GM23338 (cell line): ENCODE results near the gene FCHSD2. TPM values are rescaled to one million over a fixed set of nuclear protein-coding genes. Genes with fewer than 3 reads are reported as not detected.
A peak's percentile ranks its signal among the peaks of the same experiment; 100 is the strongest.

Experiments used
- ATAC-seq: fragments of 200-7000 bp; cut with Tn5 transposase; 3 replicates; pipeline ENCODE4 v1.9.1; 2020
- DNase-seq: peaks from one replicate; pipeline ENCODE4 v3.0.0-alpha.2; 2015; ENCODE audit warnings: low spot score
- H2AFZ ChIP-seq: fragments of 200-600 bp; sonication (generic); 2 replicates; pipeline ENCODE4 v1.8.0; 2016; ENCODE audit warnings: antibody characterized with exemption, mild to moderate bottlenecking, moderate library complexity
- H3F3A ChIP-seq: fragments of 200-600 bp; sonication (generic); replicated peaks from 2 replicates; pipeline ENCODE4 v1.8.0; 2017; ENCODE audit warnings: antibody characterized with exemption, mixed run types, low read depth
- H3K27ac ChIP-seq: fragments of 200-600 bp; sonication (generic); 2 replicates; pipeline ENCODE4 v1.6.1; 2016; ENCODE audit warnings: low read depth
- H3K27me3 ChIP-seq: fragments of 200-600 bp; sonication (generic); 2 replicates; pipeline ENCODE4 v1.8.0; 2016; ENCODE audit warnings: mild to moderate bottlenecking, mixed run types, moderate library complexity; ENCODE audit not compliant: insufficient read depth
- H3K36me3 ChIP-seq: fragments of 200-600 bp; sonication (generic); 2 replicates; pipeline ENCODE4 v1.8.0; 2016; ENCODE audit warnings: mild to moderate bottlenecking; ENCODE audit not compliant: insufficient read depth
- H3K4me1 ChIP-seq: fragments of 200-600 bp; sonication (generic); 2 replicates; pipeline ENCODE4 v1.8.0; 2016; ENCODE audit warnings: mild to moderate bottlenecking, moderate library complexity; ENCODE audit not compliant: insufficient read depth
- H3K4me2 ChIP-seq: fragments of 200-600 bp; sonication (generic); 2 replicates; pipeline ENCODE4 v1.7.1; 2017; ENCODE audit warnings: mixed run types
- H3K4me3 ChIP-seq: fragments of 200-600 bp; sonication (generic); 2 replicates; pipeline ENCODE4 v1.6.1; 2016; ENCODE audit warnings: mixed run types
- H3K79me2 ChIP-seq: fragments of 200-600 bp; sonication (generic); replicated peaks from 2 replicates; pipeline ENCODE4 v1.8.0; 2017; ENCODE audit warnings: mild to moderate bottlenecking; ENCODE audit not compliant: insufficient read depth
- H3K9me2 ChIP-seq: fragments of 200-600 bp; sonication (generic); 2 replicates; pipeline ENCODE4 v1.8.0; 2017; ENCODE audit not compliant: insufficient read depth
- H4K20me1 ChIP-seq: fragments of 200-600 bp; sonication (generic); replicated peaks from 2 replicates; pipeline ENCODE4 v1.8.0; 2017; ENCODE audit warnings: mild to moderate bottlenecking; ENCODE audit not compliant: insufficient read depth
- H3K27ac Mint-ChIP-seq: 2 replicates; pipeline ENCODE4 v1.8.0; 2020; ENCODE audit warnings: inconsistent platforms, mild to moderate bottlenecking, moderate library complexity, mixed read lengths
- H3K27me3 Mint-ChIP-seq: 3 replicates; pipeline ENCODE4 v1.8.0; 2022; ENCODE audit warnings: low read depth, mild to moderate bottlenecking, moderate library complexity, mixed read lengths, inconsistent platforms; ENCODE audit not compliant: insufficient read depth, poor library complexity
- H3K36me3 Mint-ChIP-seq: 3 replicates; pipeline ENCODE4 v1.8.0; 2021; ENCODE audit warnings: low read depth, mild to moderate bottlenecking, inconsistent platforms, moderate library complexity, mixed read lengths
- H3K4me1 Mint-ChIP-seq: 3 replicates; pipeline ENCODE4 v1.8.0; 2020; ENCODE audit warnings: mild to moderate bottlenecking, inconsistent platforms, mixed read lengths
- H3K4me3 Mint-ChIP-seq: 3 replicates; pipeline ENCODE4 v1.8.0; 2021; ENCODE audit warnings: moderate library complexity, mild to moderate bottlenecking, inconsistent platforms, mixed read lengths
- H3K9me3 Mint-ChIP-seq: 3 replicates; pipeline ENCODE4 v1.8.0; 2020; ENCODE audit warnings: moderate library complexity, mild to moderate bottlenecking, inconsistent platforms, mixed read lengths
- CREB1 ChIP-seq: fragments of 250-450 bp; sonication (Bioruptor Pico); IDR thresholded peaks from 2 replicates; pipeline ENCODE4 v1.5.0; 2020; ENCODE audit warnings: low read depth, mild to moderate bottlenecking, moderate library complexity
- EZH2 ChIP-seq: fragments of 200-600 bp; sonication (generic); IDR thresholded peaks from one replicate; pipeline ENCODE4 v1.8.0; 2017; ENCODE audit warnings: antibody characterized with exemption, mild to moderate bottlenecking, low read depth; ENCODE audit not compliant: unreplicated experiment
- EZH2phosphoT487 ChIP-seq: fragments of 200-600 bp; sonication (generic); IDR thresholded peaks from one replicate; pipeline ENCODE4 v1.8.1; 2018; ENCODE audit warnings: antibody characterized with exemption; ENCODE audit not compliant: unreplicated experiment
- STAT1 ChIP-seq: IDR thresholded peaks from one replicate; pipeline ENCODE4 v1.6.1; 2016; ENCODE audit warnings: antibody characterized with exemption; ENCODE audit not compliant: unreplicated experiment
- ZNF331 ChIP-seq: fragments of 250-450 bp; sonication (Bioruptor Pico); IDR thresholded peaks from 2 replicates; pipeline ENCODE4 v1.5.0; 2020; ENCODE audit warnings: low read depth, mild to moderate bottlenecking, moderate library complexity
- polyA plus RNA-seq: library from polyadenylated mRNA; unstranded; fragments of >200 nt; fragmentation: Nextera tagmentation; extraction: Ambion mirVana; gene quantifications from 2 replicates; pipeline ENCODE4 v1.2.1, GENCODE V29; 2016
- total RNA-seq: library from RNA; depleted of rRNA; stranded (reverse); fragments of >200 nt; shearing (Covaris generic); gene quantifications from 2 replicates; pipeline ENCODE4 v1.2.3, GENCODE V29; 2014
- TF ChIP-seq, protein P1 (sequence below), 2 experiments: fragments of 200-600 bp in 1 of 2; sonication (generic) in 1 of 2; conservative IDR thresholded peaks; 2 replicates each; pipeline versions ENCODE4 v1.5.1 to v1.6.1; 2016 to 2017; ENCODE audit warnings: antibody characterized with exemption in 2 of 2, low read depth in 2 of 2, mild to moderate bottlenecking in 2 of 2, moderate library complexity in 1 of 2
- TF ChIP-seq, protein P2 (sequence below): IDR thresholded peaks from 2 replicates; pipeline ENCODE4 v1.6.1; 2016; ENCODE audit warnings: antibody characterized with exemption
- TF ChIP-seq, protein P3 (sequence below): fragments of 250-450 bp; sonication (Bioruptor Pico); IDR thresholded peaks from 2 replicates; pipeline ENCODE4 v1.5.0; 2020; ENCODE audit warnings: mild to moderate bottlenecking, moderate library complexity

The FCHSD2 gene
- total and polyA plus RNA-seq, 2 experiments from 2014 or later = 3.6 to 5.2 TPM

DNA sequence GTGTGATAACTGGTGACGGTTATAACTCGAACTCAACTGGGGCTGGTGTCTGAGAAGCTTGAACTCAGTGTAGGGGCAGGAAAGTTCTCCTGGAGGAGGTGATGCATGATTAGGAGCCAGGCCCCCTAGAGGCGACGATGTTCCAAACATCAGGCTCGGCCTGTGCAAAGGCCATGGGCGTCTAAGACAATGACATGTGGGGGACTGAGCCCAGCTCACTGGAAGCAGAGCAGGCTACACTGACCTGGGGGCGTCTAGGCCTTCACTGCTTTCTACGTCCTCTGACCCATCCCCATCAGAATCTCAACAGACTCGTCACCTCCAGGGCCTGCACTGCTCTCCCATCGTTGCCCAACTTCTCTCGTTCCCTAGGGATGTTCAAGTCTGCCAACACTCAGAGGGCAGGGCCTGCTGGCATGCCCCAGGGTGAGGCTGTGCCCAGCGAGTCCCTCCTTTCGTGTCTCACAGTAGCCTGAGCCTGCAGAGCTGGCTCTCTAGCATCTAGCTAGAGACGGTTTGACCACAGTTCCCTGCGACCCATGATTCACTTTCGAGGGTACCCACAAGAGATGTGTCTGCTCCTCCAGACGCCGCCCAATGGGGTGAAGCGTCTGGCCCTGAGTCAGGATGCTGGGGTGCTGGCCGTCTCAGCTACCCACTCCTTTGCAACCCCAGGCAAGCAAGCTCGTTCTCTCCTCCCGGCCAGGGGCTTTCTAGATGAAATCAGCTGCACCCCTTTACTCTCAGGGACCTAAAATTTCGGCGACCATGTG is 329.0 kb downstream of the FCHSD2 start:
- Histone ChIP-seq H3K27ac (no peak overlapping the region), H3F3A (peaks cover 12% of the 10 kb centered on the region), H3K4me3 (peak overlapping the region; percentile 91), H3K4me1 (peaks cover 15% of the 10 kb centered on the region; the same call in 1 of the 2 replicates), H3K36me3 (0 out of 2 replicates have a peak, but pooled peaks cover 3% of the 10 kb centered on the region), H3K9me2 (no peaks in the 10 kb centered on the region), H3K27me3 (no peaks in the 10 kb centered on the region), H2AFZ (peak overlapping the region; percentile 99), H3K4me2 (peak overlapping the region; percentile 96), H4K20me1 (no peaks in the 10 kb centered on the region; the same call in 1 of the 2 replicates), H3K79me2 (peaks cover 7% of the 10 kb centered on the region; the same call in 1 of the 2 replicates)
- Mint-ChIP-seq H3K9me3 (no peaks in the 10 kb centered on the region), H3K27ac (0 out of 2 replicates have a peak overlapping the region, but pooled peaks have one; percentile 52), H3K36me3 (peaks cover 22% of the 10 kb centered on the region; the same call in 2 of the 3 replicates), H3K4me1 (peaks cover 28% of the 10 kb centered on the region), H3K27me3 (peaks cover 23% of the 10 kb centered on the region), H3K4me3 (peak overlapping the region; percentile 92)
- peak; percentile 44 for ATAC-seq
- TF ChIP-seq, protein P1, sequence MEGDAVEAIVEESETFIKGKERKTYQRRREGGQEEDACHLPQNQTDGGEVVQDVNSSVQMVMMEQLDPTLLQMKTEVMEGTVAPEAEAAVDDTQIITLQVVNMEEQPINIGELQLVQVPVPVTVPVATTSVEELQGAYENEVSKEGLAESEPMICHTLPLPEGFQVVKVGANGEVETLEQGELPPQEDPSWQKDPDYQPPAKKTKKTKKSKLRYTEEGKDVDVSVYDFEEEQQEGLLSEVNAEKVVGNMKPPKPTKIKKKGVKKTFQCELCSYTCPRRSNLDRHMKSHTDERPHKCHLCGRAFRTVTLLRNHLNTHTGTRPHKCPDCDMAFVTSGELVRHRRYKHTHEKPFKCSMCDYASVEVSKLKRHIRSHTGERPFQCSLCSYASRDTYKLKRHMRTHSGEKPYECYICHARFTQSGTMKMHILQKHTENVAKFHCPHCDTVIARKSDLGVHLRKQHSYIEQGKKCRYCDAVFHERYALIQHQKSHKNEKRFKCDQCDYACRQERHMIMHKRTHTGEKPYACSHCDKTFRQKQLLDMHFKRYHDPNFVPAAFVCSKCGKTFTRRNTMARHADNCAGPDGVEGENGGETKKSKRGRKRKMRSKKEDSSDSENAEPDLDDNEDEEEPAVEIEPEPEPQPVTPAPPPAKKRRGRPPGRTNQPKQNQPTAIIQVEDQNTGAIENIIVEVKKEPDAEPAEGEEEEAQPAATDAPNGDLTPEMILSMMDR (conservative IDR thresholded peaks at IDR 0.05; ENCODE audit: low read depth in 2 of 2) = peak; percentile 73
- no peak for TF ChIP-seq ZNF331
- TF ChIP-seq CREB1 (CRISPR knock-in tag) = 0 out of 2 replicates have a peak, but pooled peaks have one; percentile 13
- TF ChIP-seq EZH2 = no peak
- TF ChIP-seq, protein P2, sequence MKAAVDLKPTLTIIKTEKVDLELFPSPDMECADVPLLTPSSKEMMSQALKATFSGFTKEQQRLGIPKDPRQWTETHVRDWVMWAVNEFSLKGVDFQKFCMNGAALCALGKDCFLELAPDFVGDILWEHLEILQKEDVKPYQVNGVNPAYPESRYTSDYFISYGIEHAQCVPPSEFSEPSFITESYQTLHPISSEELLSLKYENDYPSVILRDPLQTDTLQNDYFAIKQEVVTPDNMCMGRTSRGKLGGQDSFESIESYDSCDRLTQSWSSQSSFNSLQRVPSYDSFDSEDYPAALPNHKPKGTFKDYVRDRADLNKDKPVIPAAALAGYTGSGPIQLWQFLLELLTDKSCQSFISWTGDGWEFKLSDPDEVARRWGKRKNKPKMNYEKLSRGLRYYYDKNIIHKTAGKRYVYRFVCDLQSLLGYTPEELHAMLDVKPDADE = no peak
- DNase-seq = peak; percentile 88

DNA sequence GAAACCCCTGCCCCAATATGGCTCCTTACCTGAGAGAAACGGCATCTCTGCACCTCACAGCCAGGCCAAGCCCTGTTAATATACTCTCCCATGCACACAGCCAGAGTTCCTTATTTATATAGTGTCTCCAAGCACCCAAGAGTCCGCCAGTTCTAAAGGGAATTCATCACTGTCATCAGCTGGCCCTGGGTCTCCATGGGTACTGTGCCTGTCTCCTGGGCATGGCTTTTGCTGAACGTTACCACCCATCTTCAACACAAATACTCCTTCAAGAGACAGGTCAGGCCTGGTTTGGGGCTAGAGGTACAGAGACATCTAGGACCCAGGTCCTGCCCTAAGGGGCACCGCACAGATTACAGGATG is 329.5 kb downstream of the FCHSD2 start:
- H3K36me3 Mint-ChIP-seq = peaks cover 20% of the 10 kb centered on the region; the same call in 2 of the 3 replicates
- H3F3A ChIP-seq = peaks cover 12% of the 10 kb centered on the region
- H3K4me3 ChIP-seq = peak overlapping the region; percentile 40
- no peaks in the 10 kb centered on the region for H3K27me3 ChIP-seq
- no peaks in the 10 kb centered on the region for H3K9me2 ChIP-seq
- H3K9me3 Mint-ChIP-seq = no peaks in the 10 kb centered on the region
- H3K27ac Mint-ChIP-seq = no peak overlapping the region
- DNase-seq (no peak), ATAC-seq (no peak)
- peak overlapping the region; percentile 96 for H3K4me2 ChIP-seq
- H3K27ac ChIP-seq = no peak overlapping the region
- no peak overlapping the region for H2AFZ ChIP-seq
- H3K36me3 ChIP-seq = 0 out of 2 replicates have a peak, but pooled peaks cover 3% of the 10 kb centered on the region
- H3K4me1 ChIP-seq = peaks cover 15% of the 10 kb centered on the region; the same call in 1 of the 2 replicates
- H4K20me1 ChIP-seq = no peaks in the 10 kb centered on the region; the same call in 1 of the 2 replicates
- peaks cover 7% of the 10 kb centered on the region; the same call in 1 of the 2 replicates for H3K79me2 ChIP-seq
- H3K27me3 Mint-ChIP-seq = peaks cover 23% of the 10 kb centered on the region
- peaks cover 28% of the 10 kb centered on the region for H3K4me1 Mint-ChIP-seq
- H3K4me3 Mint-ChIP-seq = peak overlapping the region; percentile 92
- TF ChIP-seq STAT1 = no peak
- TF ChIP-seq EZH2phosphoT487 = no peak
- TF ChIP-seq CREB1 (CRISPR knock-in tag) = no peak
- TF ChIP-seq, protein P1 (conservative IDR thresholded peaks at IDR 0.05; ENCODE audit: low read depth in 2 of 2) = no peak
- TF ChIP-seq, protein P3, sequence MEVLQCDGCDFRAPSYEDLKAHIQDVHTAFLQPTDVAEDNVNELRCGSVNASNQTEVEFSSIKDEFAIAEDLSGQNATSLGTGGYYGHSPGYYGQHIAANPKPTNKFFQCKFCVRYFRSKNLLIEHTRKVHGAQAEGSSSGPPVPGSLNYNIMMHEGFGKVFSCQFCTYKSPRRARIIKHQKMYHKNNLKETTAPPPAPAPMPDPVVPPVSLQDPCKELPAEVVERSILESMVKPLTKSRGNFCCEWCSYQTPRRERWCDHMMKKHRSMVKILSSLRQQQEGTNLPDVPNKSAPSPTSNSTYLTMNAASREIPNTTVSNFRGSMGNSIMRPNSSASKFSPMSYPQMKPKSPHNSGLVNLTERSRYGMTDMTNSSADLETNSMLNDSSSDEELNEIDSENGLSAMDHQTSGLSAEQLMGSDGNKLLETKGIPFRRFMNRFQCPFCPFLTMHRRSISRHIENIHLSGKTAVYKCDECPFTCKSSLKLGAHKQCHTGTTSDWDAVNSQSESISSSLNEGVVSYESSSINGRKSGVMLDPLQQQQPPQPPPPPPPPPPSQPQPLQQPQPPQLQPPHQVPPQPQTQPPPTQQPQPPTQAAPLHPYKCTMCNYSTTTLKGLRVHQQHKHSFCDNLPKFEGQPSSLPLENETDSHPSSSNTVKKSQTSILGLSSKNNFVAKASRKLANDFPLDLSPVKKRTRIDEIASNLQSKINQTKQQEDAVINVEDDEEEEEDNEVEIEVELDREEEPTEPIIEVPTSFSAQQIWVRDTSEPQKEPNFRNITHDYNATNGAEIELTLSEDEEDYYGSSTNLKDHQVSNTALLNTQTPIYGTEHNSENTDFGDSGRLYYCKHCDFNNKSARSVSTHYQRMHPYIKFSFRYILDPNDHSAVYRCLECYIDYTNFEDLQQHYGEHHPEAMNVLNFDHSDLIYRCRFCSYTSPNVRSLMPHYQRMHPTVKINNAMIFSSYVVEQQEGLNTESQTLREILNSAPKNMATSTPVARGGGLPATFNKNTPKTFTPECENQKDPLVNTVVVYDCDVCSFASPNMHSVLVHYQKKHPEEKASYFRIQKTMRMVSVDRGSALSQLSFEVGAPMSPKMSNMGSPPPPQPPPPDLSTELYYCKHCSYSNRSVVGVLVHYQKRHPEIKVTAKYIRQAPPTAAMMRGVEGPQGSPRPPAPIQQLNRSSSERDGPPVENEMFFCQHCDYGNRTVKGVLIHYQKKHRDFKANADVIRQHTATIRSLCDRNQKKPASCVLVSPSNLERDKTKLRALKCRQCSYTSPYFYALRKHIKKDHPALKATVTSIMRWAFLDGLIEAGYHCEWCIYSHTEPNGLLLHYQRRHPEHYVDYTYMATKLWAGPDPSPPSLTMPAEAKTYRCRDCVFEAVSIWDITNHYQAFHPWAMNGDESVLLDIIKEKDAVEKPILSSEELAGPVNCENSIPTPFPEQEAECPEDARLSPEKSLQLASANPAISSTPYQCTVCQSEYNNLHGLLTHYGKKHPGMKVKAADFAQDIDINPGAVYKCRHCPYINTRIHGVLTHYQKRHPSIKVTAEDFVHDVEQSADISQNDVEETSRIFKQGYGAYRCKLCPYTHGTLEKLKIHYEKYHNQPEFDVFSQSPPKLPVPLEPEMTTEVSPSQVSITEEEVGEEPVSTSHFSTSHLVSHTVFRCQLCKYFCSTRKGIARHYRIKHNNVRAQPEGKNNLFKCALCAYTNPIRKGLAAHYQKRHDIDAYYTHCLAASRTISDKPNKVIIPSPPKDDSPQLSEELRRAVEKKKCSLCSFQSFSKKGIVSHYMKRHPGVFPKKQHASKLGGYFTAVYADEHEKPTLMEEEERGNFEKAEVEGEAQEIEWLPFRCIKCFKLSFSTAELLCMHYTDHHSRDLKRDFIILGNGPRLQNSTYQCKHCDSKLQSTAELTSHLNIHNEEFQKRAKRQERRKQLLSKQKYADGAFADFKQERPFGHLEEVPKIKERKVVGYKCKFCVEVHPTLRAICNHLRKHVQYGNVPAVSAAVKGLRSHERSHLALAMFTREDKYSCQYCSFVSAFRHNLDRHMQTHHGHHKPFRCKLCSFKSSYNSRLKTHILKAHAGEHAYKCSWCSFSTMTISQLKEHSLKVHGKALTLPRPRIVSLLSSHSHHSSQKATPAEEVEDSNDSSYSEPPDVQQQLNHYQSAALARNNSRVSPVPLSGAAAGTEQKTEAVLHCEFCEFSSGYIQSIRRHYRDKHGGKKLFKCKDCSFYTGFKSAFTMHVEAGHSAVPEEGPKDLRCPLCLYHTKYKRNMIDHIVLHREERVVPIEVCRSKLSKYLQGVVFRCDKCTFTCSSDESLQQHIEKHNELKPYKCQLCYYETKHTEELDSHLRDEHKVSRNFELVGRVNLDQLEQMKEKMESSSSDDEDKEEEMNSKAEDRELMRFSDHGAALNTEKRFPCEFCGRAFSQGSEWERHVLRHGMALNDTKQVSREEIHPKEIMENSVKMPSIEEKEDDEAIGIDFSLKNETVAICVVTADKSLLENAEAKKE (CRISPR knock-in tag) = no peak
